ENCODE measurements around the gene CWC27.

The CWC27 gene

GRCh38 chr5:64839936-64840335 lies 71.2 kb downstream of the CWC27 start:
- no peak overlapping the region for H3K27ac Mint-ChIP-seq
- peaks cover 61% of the 10 kb centered on the region for H3K36me3 Mint-ChIP-seq (ENCODE audit: low read depth)
- peaks cover 7% of the 10 kb centered on the region for H3K4me1 Mint-ChIP-seq (ENCODE audit: low read depth)
- H3K9me3 Mint-ChIP-seq = peaks cover 15% of the 10 kb centered on the region
- H3K27me3 Mint-ChIP-seq = no peaks in the 10 kb centered on the region
- H3K4me3 Mint-ChIP-seq = no peak overlapping the region

GRCh38 chr5:64840958-64841357 lies 72.2 kb downstream of the CWC27 start:
- Mint-ChIP-seq H3K4me1 (ENCODE audit: low read depth) (peaks cover 7% of the 10 kb centered on the region), H3K27me3 (no peaks in the 10 kb centered on the region), H3K36me3 (ENCODE audit: low read depth) (peaks cover 71% of the 10 kb centered on the region), H3K4me3 (no peak overlapping the region), H3K27ac (no peak overlapping the region), H3K9me3 (peaks cover 25% of the 10 kb centered on the region)

- H3K27me3 Mint-ChIP-seq = no peaks in the 10 kb centered on the region
- no peaks in the 10 kb centered on the region for H3K9me3 Mint-ChIP-seq
- no peak overlapping the region for H3K4me3 Mint-ChIP-seq
- peaks cover 23% of the 10 kb centered on the region for H3K36me3 Mint-ChIP-seq (ENCODE audit: low read depth)
- no peaks in the 10 kb centered on the region for H3K4me1 Mint-ChIP-seq (ENCODE audit: low read depth)
- no peak overlapping the region for H3K27ac Mint-ChIP-seq
Observed at GRCh38 chr5:64853777-64854176, 85.0 kb downstream of the CWC27 start.

- H3K36me3 Mint-ChIP-seq (ENCODE audit: low read depth) = peaks cover 23% of the 10 kb centered on the region
- no peak overlapping the region for H3K27ac Mint-ChIP-seq
- H3K9me3 Mint-ChIP-seq = no peaks in the 10 kb centered on the region
Observed at GRCh38 chr5:64854855-64855254, 86.1 kb downstream of the CWC27 start.

GRCh38 chr5:64859881-64860280 lies 91.2 kb downstream of the CWC27 start:
- Mint-ChIP-seq H3K9me3 (no peaks in the 10 kb centered on the region), H3K27me3 (no peaks in the 10 kb centered on the region), H3K27ac (no peak overlapping the region), H3K4me3 (no peak overlapping the region), H3K4me1 (ENCODE audit: low read depth) (no peaks in the 10 kb centered on the region), H3K36me3 (ENCODE audit: low read depth) (peaks cover 6% of the 10 kb centered on the region)

More at GRCh38 chr5:64854855-64855254, 86.1 kb downstream of the CWC27 start:
- Mint-ChIP-seq H3K4me3 (no peak overlapping the region), H3K27me3 (no peaks in the 10 kb centered on the region), H3K4me1 (ENCODE audit: low read depth) (no peaks in the 10 kb centered on the region)

GRCh38 chr5:64861281-64861680 lies 92.6 kb downstream of the CWC27 start:
- no peaks in the 10 kb centered on the region for H3K27me3 Mint-ChIP-seq

GRCh38 chr5:64864171-64864570 lies 95.4 kb downstream of the CWC27 start:
- Mint-ChIP-seq H3K4me1 (ENCODE audit: low read depth) (peaks cover under 1% of the 10 kb centered on the region), H3K27me3 (no peaks in the 10 kb centered on the region), H3K4me3 (no peak overlapping the region), H3K27ac (no peak overlapping the region), H3K36me3 (ENCODE audit: low read depth) (no peaks in the 10 kb centered on the region), H3K9me3 (no peaks in the 10 kb centered on the region)

More at GRCh38 chr5:64861281-64861680, 92.6 kb downstream of the CWC27 start:
- no peak overlapping the region for H3K27ac Mint-ChIP-seq
- H3K9me3 Mint-ChIP-seq = no peaks in the 10 kb centered on the region
- no peak overlapping the region for H3K4me3 Mint-ChIP-seq
- H3K4me1 Mint-ChIP-seq (ENCODE audit: low read depth) = no peaks in the 10 kb centered on the region
- peaks cover 6% of the 10 kb centered on the region for H3K36me3 Mint-ChIP-seq (ENCODE audit: low read depth)

- H3K9me3 Mint-ChIP-seq = no peaks in the 10 kb centered on the region
- H3K4me1 Mint-ChIP-seq (ENCODE audit: low read depth) = peaks cover 9% of the 10 kb centered on the region
- H3K27ac Mint-ChIP-seq = no peak overlapping the region
- no peak overlapping the region for H3K4me3 Mint-ChIP-seq
- H3K36me3 Mint-ChIP-seq (ENCODE audit: low read depth) = no peaks in the 10 kb centered on the region
- no peaks in the 10 kb centered on the region for H3K27me3 Mint-ChIP-seq
Observed at GRCh38 chr5:64865662-64866061, 96.9 kb downstream of the CWC27 start.

- H3K36me3 Mint-ChIP-seq (ENCODE audit: low read depth) = peaks cover 5% of the 10 kb centered on the region
Observed at GRCh38 chr5:64869419-64869818, 100.7 kb downstream of the CWC27 start.

GRCh38 chr5:64872044-64872443 lies 103.3 kb downstream of the CWC27 start:
- no peaks in the 10 kb centered on the region for H3K27me3 Mint-ChIP-seq
- H3K4me3 Mint-ChIP-seq = no peak overlapping the region
- peaks cover 9% of the 10 kb centered on the region for H3K4me1 Mint-ChIP-seq (ENCODE audit: low read depth)
- no peak overlapping the region for H3K27ac Mint-ChIP-seq
- no peaks in the 10 kb centered on the region for H3K9me3 Mint-ChIP-seq
- H3K36me3 Mint-ChIP-seq (ENCODE audit: low read depth) = peaks cover 6% of the 10 kb centered on the region

More at GRCh38 chr5:64869419-64869818, 100.7 kb downstream of the CWC27 start:
- no peak overlapping the region for H3K4me3 Mint-ChIP-seq
- no peaks in the 10 kb centered on the region for H3K9me3 Mint-ChIP-seq
- H3K27ac Mint-ChIP-seq = peak overlapping the region; percentile 66
- H3K27me3 Mint-ChIP-seq = no peaks in the 10 kb centered on the region
- H3K4me1 Mint-ChIP-seq (ENCODE audit: low read depth) = peaks cover 9% of the 10 kb centered on the region

- peak overlapping the region; percentile 10 for H3K27ac Mint-ChIP-seq
- no peaks in the 10 kb centered on the region for H3K9me3 Mint-ChIP-seq
- peaks cover 10% of the 10 kb centered on the region for H3K36me3 Mint-ChIP-seq (ENCODE audit: low read depth)
- peaks cover 9% of the 10 kb centered on the region for H3K4me1 Mint-ChIP-seq (ENCODE audit: low read depth)
- no peaks in the 10 kb centered on the region for H3K27me3 Mint-ChIP-seq
- H3K4me3 Mint-ChIP-seq = no peak overlapping the region
Observed at GRCh38 chr5:64873441-64873840, 104.7 kb downstream of the CWC27 start.

- Mint-ChIP-seq H3K4me1 (ENCODE audit: low read depth) (peaks cover 2% of the 10 kb centered on the region), H3K27ac (no peak overlapping the region), H3K9me3 (no peaks in the 10 kb centered on the region), H3K4me3 (no peak overlapping the region), H3K27me3 (no peaks in the 10 kb centered on the region), H3K36me3 (ENCODE audit: low read depth) (peaks cover 10% of the 10 kb centered on the region)
Observed at GRCh38 chr5:64874753-64875152, 106.0 kb downstream of the CWC27 start.

- H3K27me3 Mint-ChIP-seq = no peaks in the 10 kb centered on the region
- no peak overlapping the region for H3K4me3 Mint-ChIP-seq
- H3K4me1 Mint-ChIP-seq (ENCODE audit: low read depth) = no peaks in the 10 kb centered on the region
- peaks cover 13% of the 10 kb centered on the region for H3K36me3 Mint-ChIP-seq (ENCODE audit: low read depth)
- H3K27ac Mint-ChIP-seq = no peak overlapping the region
- no peaks in the 10 kb centered on the region for H3K9me3 Mint-ChIP-seq
Observed at GRCh38 chr5:64876203-64876602, 107.5 kb downstream of the CWC27 start.

GRCh38 chr5:64880821-64881220 lies 112.1 kb downstream of the CWC27 start:
- H3K4me1 Mint-ChIP-seq (ENCODE audit: low read depth) = no peaks in the 10 kb centered on the region

GRCh38 chr5:64883912-64884311 lies 115.2 kb downstream of the CWC27 start:
- Mint-ChIP-seq H3K9me3 (no peaks in the 10 kb centered on the region), H3K27ac (no peak overlapping the region), H3K4me3 (no peak overlapping the region)

More at GRCh38 chr5:64880821-64881220, 112.1 kb downstream of the CWC27 start:
- no peak overlapping the region for H3K4me3 Mint-ChIP-seq
- H3K36me3 Mint-ChIP-seq (ENCODE audit: low read depth) = peaks cover 18% of the 10 kb centered on the region
- no peaks in the 10 kb centered on the region for H3K9me3 Mint-ChIP-seq
- no peak overlapping the region for H3K27ac Mint-ChIP-seq
- no peaks in the 10 kb centered on the region for H3K27me3 Mint-ChIP-seq

GRCh38 chr5:64884541-64884940 lies 115.8 kb downstream of the CWC27 start:
- Mint-ChIP-seq H3K27ac (no peak overlapping the region), H3K4me1 (ENCODE audit: low read depth) (no peaks in the 10 kb centered on the region), H3K4me3 (no peak overlapping the region), H3K36me3 (ENCODE audit: low read depth) (peaks cover 12% of the 10 kb centered on the region), H3K9me3 (no peaks in the 10 kb centered on the region), H3K27me3 (no peaks in the 10 kb centered on the region)

More at GRCh38 chr5:64883912-64884311, 115.2 kb downstream of the CWC27 start:
- H3K27me3 Mint-ChIP-seq = no peaks in the 10 kb centered on the region
- peaks cover 12% of the 10 kb centered on the region for H3K36me3 Mint-ChIP-seq (ENCODE audit: low read depth)
- H3K4me1 Mint-ChIP-seq (ENCODE audit: low read depth) = no peaks in the 10 kb centered on the region

Data from stimulated activated naive CD8-positive, alpha-beta T cell treated with anti-CD3 and anti-CD28 coated beads, Interleukin-15, Interleukin-2, amounts not matched to agents 100 ng/mL and 50 ng/mL, for 24 hours (primary cell).